MCF 10A (cell line): Measurements from ENCODE around the gene MSS51. TPM values are rescaled to one million over a fixed set of nuclear protein-coding genes. Genes with fewer than 3 reads are reported as not detected.

Experiments
- Bru-seq: library from RNA; stranded (reverse); fragments of 400-500 nt; gene quantifications from one replicate; lab custom pipeline; 2021; lab: Mats Ljungman, UMichigan
- BruChase-seq, 2 experiments: library from RNA; stranded (reverse); fragments of 400-500 nt; gene quantifications; one replicate each; lab custom pipeline; 2021; lab: Mats Ljungman, UMichigan
- BruUV-seq: library from RNA; stranded (reverse); fragments of 400-500 nt; replicated peaks from 2 replicates; lab custom pipeline; 2021; lab: Mats Ljungman, UMichigan
- CTCF ChIA-PET: fragments of 300-600 bp; sonication (Branson Sonifier 250); formaldehyde crosslinking; extraction: SDS; loops from one replicate; lab custom pipeline; 2021; ENCODE audit warnings: antibody characterized with exemption, inconsistent platforms; lab: Yijun Ruan, JAX
- POLR2A ChIA-PET: fragments of 300-600, 350-650 bp; sonication (Branson Sonifier 250); formaldehyde crosslinking; extraction: SDS; loops from one replicate; lab custom pipeline; 2020; ENCODE audit warnings: antibody characterized with exemption, inconsistent platforms; lab: Yijun Ruan, JAX
- DNase-seq: peaks from one replicate; pipeline ENCODE4 v3.0.0-alpha.2; 2018; ENCODE audit not compliant: unreplicated experiment
- H3K27ac Mint-ChIP-seq: one replicate; pipeline ENCODE4 v1.8.0; 2022; ENCODE audit warnings: mild to moderate bottlenecking, low read depth, mixed read lengths; ENCODE audit not compliant: unreplicated experiment
- H3K27me3 Mint-ChIP-seq: one replicate; pipeline ENCODE4 v1.8.0; 2022; ENCODE audit warnings: mixed read lengths; ENCODE audit not compliant: insufficient read depth, unreplicated experiment
- H3K36me3 Mint-ChIP-seq: one replicate; pipeline ENCODE4 v1.8.0; 2022; ENCODE audit warnings: mild to moderate bottlenecking, moderate library complexity, mixed read lengths; ENCODE audit not compliant: insufficient read depth, unreplicated experiment
- H3K4me1 Mint-ChIP-seq: one replicate; pipeline ENCODE4 v1.8.0; 2022; ENCODE audit warnings: mixed read lengths; ENCODE audit not compliant: insufficient read depth, unreplicated experiment
- H3K4me3 Mint-ChIP-seq: one replicate; pipeline ENCODE4 v1.8.0; 2022; ENCODE audit warnings: mild to moderate bottlenecking, moderate library complexity, mixed read lengths; ENCODE audit not compliant: unreplicated experiment
- H3K9me3 Mint-ChIP-seq: one replicate; pipeline ENCODE4 v1.8.0; 2022; ENCODE audit warnings: mixed read lengths; ENCODE audit not compliant: unreplicated experiment
- intact Hi-C: fragments of 100-400 bp; cut with micrococcal nuclease; formaldehyde crosslinking; loops from 2 replicates; pipeline ENCODE4 v1.14.1; 2022
- long read RNA-seq: library from polyadenylated mRNA; stranded (forward); transcript quantifications from one replicate; pipeline ENCODE4 v2.0.0, GENCODE V29; 2022
- total RNA-seq: library from RNA; stranded (reverse); gene quantifications from 2 replicates; pipeline ENCODE4 v1.2.3, GENCODE V29; 2022
- TF ChIP-seq, protein P1 (sequence below): fragments of 200-600 bp; IDR thresholded peaks from one replicate; pipeline ENCODE4 v1.8.0; 2022; ENCODE audit warnings: antibody characterized with exemption, mild to moderate bottlenecking; ENCODE audit not compliant: unreplicated experiment

The MSS51 gene
- 1.8 and 2.4 TPM in 2 replicates for total RNA-seq
- percentile 74 among the genes with signal in this experiment for Bru-seq, nascent RNA
- percentile 75 among the genes with signal in this experiment for BruChase-seq, experiment 1, labeled RNA remaining after a 6-hour chase
- BruChase-seq, experiment 2, labeled RNA remaining after a 2-hour chase = percentile 86 among the genes with signal in this experiment
- long read RNA-seq = 0 reads

DNA sequence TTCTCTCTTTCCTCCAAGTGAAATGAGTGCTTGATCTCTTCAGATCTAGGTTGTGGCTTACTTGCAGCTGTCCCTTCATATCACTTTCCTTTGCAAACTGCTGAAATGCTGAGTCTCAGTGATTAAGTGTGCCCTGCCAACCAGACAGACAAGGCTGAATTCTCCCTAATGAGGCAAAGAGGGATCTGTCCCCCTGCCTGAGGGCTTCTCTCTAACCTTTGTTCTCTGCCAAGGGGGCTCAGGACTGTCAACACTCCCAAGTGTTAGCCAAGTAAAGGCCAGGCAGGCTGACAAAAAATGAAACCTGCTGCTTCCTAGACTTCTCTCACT is at the start of gene MSS51:
MSS51 (minus strand) TSS at position 24 of the 330 bp plus-strand sequence. CDS start 5,277 bp downstream, outside the sequence.
- ChIA-PET CTCF (no interaction called here), POLR2A (interaction anchor here (0.8 to 1.2 kb wide), 2 partner anchors 8 to 15 kb away, joined by 3 read pairs; no protein-coding TSS in a partner anchor)
- TF ChIP-seq, protein P1, sequence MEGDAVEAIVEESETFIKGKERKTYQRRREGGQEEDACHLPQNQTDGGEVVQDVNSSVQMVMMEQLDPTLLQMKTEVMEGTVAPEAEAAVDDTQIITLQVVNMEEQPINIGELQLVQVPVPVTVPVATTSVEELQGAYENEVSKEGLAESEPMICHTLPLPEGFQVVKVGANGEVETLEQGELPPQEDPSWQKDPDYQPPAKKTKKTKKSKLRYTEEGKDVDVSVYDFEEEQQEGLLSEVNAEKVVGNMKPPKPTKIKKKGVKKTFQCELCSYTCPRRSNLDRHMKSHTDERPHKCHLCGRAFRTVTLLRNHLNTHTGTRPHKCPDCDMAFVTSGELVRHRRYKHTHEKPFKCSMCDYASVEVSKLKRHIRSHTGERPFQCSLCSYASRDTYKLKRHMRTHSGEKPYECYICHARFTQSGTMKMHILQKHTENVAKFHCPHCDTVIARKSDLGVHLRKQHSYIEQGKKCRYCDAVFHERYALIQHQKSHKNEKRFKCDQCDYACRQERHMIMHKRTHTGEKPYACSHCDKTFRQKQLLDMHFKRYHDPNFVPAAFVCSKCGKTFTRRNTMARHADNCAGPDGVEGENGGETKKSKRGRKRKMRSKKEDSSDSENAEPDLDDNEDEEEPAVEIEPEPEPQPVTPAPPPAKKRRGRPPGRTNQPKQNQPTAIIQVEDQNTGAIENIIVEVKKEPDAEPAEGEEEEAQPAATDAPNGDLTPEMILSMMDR = no peak
- H3K27me3 Mint-ChIP-seq = no peaks in the 10 kb centered on the region
- no peak for DNase-seq
- H3K4me1 Mint-ChIP-seq = peaks cover 1% of the 10 kb centered on the region
- peaks cover 12% of the 10 kb centered on the region for H3K36me3 Mint-ChIP-seq
- no peak within 1 kb of the TSS for H3K27ac Mint-ChIP-seq
- intact Hi-C loops = no loop called here
- BruUV-seq = no TSS peak
- H3K4me3 Mint-ChIP-seq = no peak within 1 kb of the TSS
- H3K9me3 Mint-ChIP-seq = no peaks in the 10 kb centered on the region

DNA sequence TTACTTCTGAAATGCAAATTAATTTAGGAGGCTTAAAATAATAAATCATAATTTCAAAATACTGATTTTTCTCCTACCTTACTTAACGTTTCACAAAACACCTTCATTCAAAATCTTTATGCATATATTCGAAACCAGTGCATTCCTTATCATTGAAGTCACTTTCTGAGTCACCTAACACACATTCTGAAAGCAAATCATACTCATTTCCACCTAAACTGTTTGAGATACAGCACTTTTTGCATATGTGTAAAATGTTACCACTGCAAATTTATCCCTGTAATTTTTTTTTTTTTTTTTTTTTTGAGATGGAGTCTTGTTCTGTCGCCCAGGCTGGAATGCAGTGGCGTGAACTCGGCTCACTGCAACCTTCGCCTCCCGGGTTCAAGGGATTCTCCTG is 46.8 kb upstream of the MSS51 start:
- intact Hi-C loops = no loop called here
- BruUV-seq = no TSS peak
- POLR2A ChIA-PET = interaction anchor here (1.6 kb wide), 2 partner anchors 12 to 14 kb away, joined by 4 to 7 read pairs; no protein-coding TSS in a partner anchor
- TF ChIP-seq, protein P1 = no peak
- DNase-seq = peak; percentile 22
- H3K27ac Mint-ChIP-seq = peak overlapping the region; percentile 42
- CTCF ChIA-PET = interaction anchor here (0.6 kb wide), 1 partner anchor 64 kb away, joined by 4 read pairs; no protein-coding TSS in a partner anchor
- no peaks in the 10 kb centered on the region for H3K9me3 Mint-ChIP-seq
- H3K27me3 Mint-ChIP-seq = no peaks in the 10 kb centered on the region
- peaks cover 35% of the 10 kb centered on the region for H3K36me3 Mint-ChIP-seq
- H3K4me1 Mint-ChIP-seq = peaks cover 6% of the 10 kb centered on the region
- no peak overlapping the region for H3K4me3 Mint-ChIP-seq

DNA sequence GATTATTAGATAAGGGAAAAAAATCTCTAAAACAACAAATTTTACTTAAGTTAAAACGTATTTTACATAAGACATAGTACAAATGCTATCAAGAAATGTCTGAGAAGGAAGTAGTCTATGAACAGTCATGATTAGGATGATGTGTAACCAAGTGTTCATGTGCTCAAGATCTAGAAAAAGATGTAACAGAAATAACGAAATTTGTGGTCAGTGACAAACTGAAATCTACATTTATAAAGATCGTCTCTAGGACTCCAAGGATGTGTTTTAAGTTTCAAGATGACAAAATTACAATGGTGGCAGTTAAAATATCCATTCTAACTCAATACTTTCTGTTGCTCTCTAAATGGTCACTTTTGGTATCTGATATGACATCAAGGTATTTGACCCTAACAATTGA is 45.3 kb upstream of the MSS51 start:
- TSS peak; percentile 8 for BruUV-seq
- ChIA-PET POLR2A (interaction anchor here (0.9 kb wide), 2 partner anchors 15 to 16 kb away, joined by 3 to 4 read pairs; no protein-coding TSS in a partner anchor), CTCF (no interaction called here)
- Mint-ChIP-seq H3K27me3 (no peaks in the 10 kb centered on the region), H3K4me3 (no peak overlapping the region), H3K9me3 (no peaks in the 10 kb centered on the region), H3K4me1 (peaks cover 6% of the 10 kb centered on the region), H3K27ac (no peak overlapping the region), H3K36me3 (peaks cover 39% of the 10 kb centered on the region)
- intact Hi-C loops = no loop called here
- DNase-seq = no peak
- TF ChIP-seq, protein P1 = no peak

DNA sequence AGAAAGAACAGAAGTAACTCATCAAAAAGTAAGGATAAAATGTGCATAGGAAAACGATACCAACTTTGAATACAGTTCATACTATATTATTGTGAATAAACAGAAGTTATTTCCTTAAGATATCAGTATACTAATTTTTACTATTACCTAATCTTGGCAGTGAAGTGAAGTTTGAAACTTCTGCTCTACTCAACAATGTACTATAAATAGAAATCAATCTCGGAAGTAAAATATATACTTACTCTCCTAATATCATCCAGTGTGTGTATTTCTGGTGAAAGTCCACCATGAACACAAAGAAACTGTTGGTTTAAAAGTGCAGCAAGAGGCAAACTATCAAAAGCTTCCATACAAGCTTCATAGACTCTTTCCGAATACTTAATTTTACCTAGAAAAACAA is 37.9 kb upstream of the MSS51 start:
- intact Hi-C loops = no loop called here
- Mint-ChIP-seq H3K9me3 (no peaks in the 10 kb centered on the region), H3K36me3 (peaks cover 62% of the 10 kb centered on the region), H3K27me3 (no peaks in the 10 kb centered on the region), H3K4me1 (no peaks in the 10 kb centered on the region), H3K27ac (no peak overlapping the region), H3K4me3 (no peak overlapping the region)
- ChIA-PET CTCF (interaction anchor here (0.7 kb wide), 1 partner anchor 100 kb away, joined by 3 read pairs; no protein-coding TSS in a partner anchor), POLR2A (no interaction called here)
- no TSS peak for BruUV-seq
- TF ChIP-seq, protein P1 = no peak
- no peak for DNase-seq
